ENCODE results near the gene TSPAN2.

DNA sequence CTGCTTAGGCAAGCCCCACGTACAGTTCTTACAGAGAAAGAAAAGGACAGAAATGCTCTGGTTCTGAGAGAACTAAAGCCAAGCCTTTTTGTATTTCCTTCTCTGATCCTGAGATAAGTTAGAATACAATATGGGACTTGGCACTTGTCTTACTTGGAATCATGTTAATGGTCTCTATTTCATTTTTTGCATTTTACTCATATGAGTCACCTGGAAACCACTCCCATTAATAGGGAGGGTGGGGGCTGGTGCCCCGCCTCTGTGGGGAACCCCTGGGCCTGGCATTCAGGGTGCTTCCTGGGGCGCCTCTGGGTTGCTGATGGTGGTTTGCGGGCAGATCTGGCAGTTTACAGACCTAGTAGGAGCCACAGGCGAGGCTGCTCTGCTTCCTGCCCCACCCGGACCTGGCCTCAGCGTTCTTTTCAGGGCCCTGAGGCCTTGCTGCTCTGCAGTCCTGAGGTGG lies 26.7 kb downstream of the TSPAN2 start:
- no peak for TF ChIP-seq EP300 (IDR thresholded peaks at IDR 0.05; ENCODE audit: low read depth)
- no peak for TF ChIP-seq POLR2A (IDR thresholded peaks at IDR 0.05)
